ENCODE measurements around the gene ZFYVE27.

Gene ZFYVE27

GRCh38 chr10:97736403-97736901, 476 bp upstream of the ZFYVE27 start:
- Histone ChIP-seq H3K4me1 (no peaks in the 10 kb centered on the region), H3K9me3 (ENCODE audit: control insufficient read depth, low read length) (no peaks in the 10 kb centered on the region), H3K79me2 (peaks cover 19% of the 10 kb centered on the region), H3K27ac (peak overlapping the region; percentile 79), H3K4me2 (ENCODE audit: low read length) (peak overlapping the region; percentile 63), H3K36me3 (ENCODE audit: control insufficient read depth, insufficient read depth, low read length) (no peaks in the 10 kb centered on the region), H3K4me3 (ENCODE audit: low read depth, low read length) (peak overlapping the region; percentile 97), H3K9ac (no peak overlapping the region), H3K27me3 (ENCODE audit: control insufficient read depth, insufficient read depth, low read length) (no peaks in the 10 kb centered on the region), H2AFZ (peak overlapping the region; percentile 95)
- no peak for TF ChIP-seq CTCF (IDR thresholded peaks at IDR 0.05)

- H3K4me1 ChIP-seq = peaks cover under 1% of the 10 kb centered on the region
- peak overlapping the region; percentile 95 for H2AFZ ChIP-seq
- no peaks in the 10 kb centered on the region for H3K36me3 ChIP-seq (ENCODE audit: control insufficient read depth, insufficient read depth, low read length)
- no peak for TF ChIP-seq CTCF (IDR thresholded peaks at IDR 0.05)
- H3K79me2 ChIP-seq = peaks cover 19% of the 10 kb centered on the region
- H3K4me2 ChIP-seq (ENCODE audit: low read length) = peak overlapping the region; percentile 89
- no peaks in the 10 kb centered on the region for H3K9me3 ChIP-seq (ENCODE audit: control insufficient read depth, low read length)
- no peak overlapping the region for H3K27ac ChIP-seq
- H3K9ac ChIP-seq = peak overlapping the region; percentile 89
- H3K27me3 ChIP-seq (ENCODE audit: control insufficient read depth, insufficient read depth, low read length) = no peaks in the 10 kb centered on the region
- peak overlapping the region; percentile 97 for H3K4me3 ChIP-seq (ENCODE audit: low read depth, low read length)
Measured at GRCh38 chr10:97737770-97738265, 890 bp downstream of the ZFYVE27 start.

- H3K27me3 ChIP-seq (ENCODE audit: control insufficient read depth, insufficient read depth, low read length) = no peaks in the 10 kb centered on the region
- peaks cover 19% of the 10 kb centered on the region for H3K79me2 ChIP-seq
- no peak overlapping the region for H3K27ac ChIP-seq
- peaks cover 3% of the 10 kb centered on the region for H3K4me1 ChIP-seq
- no peaks in the 10 kb centered on the region for H3K9me3 ChIP-seq (ENCODE audit: control insufficient read depth, low read length)
- H3K36me3 ChIP-seq (ENCODE audit: control insufficient read depth, insufficient read depth, low read length) = no peaks in the 10 kb centered on the region
- H3K4me3 ChIP-seq (ENCODE audit: low read depth, low read length) = no peak overlapping the region
- H2AFZ ChIP-seq = no peak overlapping the region
- no peak overlapping the region for H3K4me2 ChIP-seq (ENCODE audit: low read length)
- no peak overlapping the region for H3K9ac ChIP-seq
- no peak for TF ChIP-seq CTCF (IDR thresholded peaks at IDR 0.05)
Measured at GRCh38 chr10:97738616-97739015, 1.7 kb downstream of the ZFYVE27 start.

- H3K27me3 ChIP-seq (ENCODE audit: control insufficient read depth, insufficient read depth, low read length) = no peaks in the 10 kb centered on the region
- peaks cover 3% of the 10 kb centered on the region for H3K4me1 ChIP-seq
- H3K27ac ChIP-seq = no peak overlapping the region
- peaks cover 19% of the 10 kb centered on the region for H3K79me2 ChIP-seq
- H3K9ac ChIP-seq = no peak overlapping the region
- H2AFZ ChIP-seq = no peak overlapping the region
- no peak for TF ChIP-seq CTCF (IDR thresholded peaks at IDR 0.05)
- H3K4me3 ChIP-seq (ENCODE audit: low read depth, low read length) = no peak overlapping the region
- no peaks in the 10 kb centered on the region for H3K36me3 ChIP-seq (ENCODE audit: control insufficient read depth, insufficient read depth, low read length)
- no peak overlapping the region for H3K4me2 ChIP-seq (ENCODE audit: low read length)
- H3K9me3 ChIP-seq (ENCODE audit: control insufficient read depth, low read length) = no peaks in the 10 kb centered on the region
Measured at GRCh38 chr10:97740613-97741012, 3.7 kb downstream of the ZFYVE27 start.
